Smooth muscle cell (in vitro differentiated cells): Measurements from ENCODE around the gene ZNF436. TPM values are rescaled to one million over a fixed set of nuclear protein-coding genes. Genes with fewer than 3 reads are reported as not detected.

ENCODE experiments used
- DNase-seq: peaks from one replicate; lab custom pipeline; 2025; ENCODE audit not compliant: unreplicated experiment; lab: John Stamatoyannopoulos, UW
- H2AFZ ChIP-seq: fragments of 200-600 bp; sonication (generic); 2 replicates; pipeline ENCODE4 v1.6.0; 2016; ENCODE audit warnings: antibody characterized with exemption, low read depth, mild to moderate bottlenecking
- H3F3A ChIP-seq: fragments of 200-600 bp; sonication (generic); 2 replicates; pipeline ENCODE4 v1.6.0; 2017; ENCODE audit warnings: antibody characterized with exemption, low read depth
- H3K27ac ChIP-seq: fragments of 200-600 bp; sonication (generic); 2 replicates; pipeline ENCODE4 v1.5.1; 2016; ENCODE audit warnings: low read depth, mild to moderate bottlenecking
- H3K27me3 ChIP-seq: fragments of 200-600 bp; sonication (generic); 2 replicates; pipeline ENCODE4 v1.6.1; 2016; ENCODE audit warnings: low read depth, mild to moderate bottlenecking
- H3K36me3 ChIP-seq: fragments of 200-600 bp; sonication (generic); 2 replicates; pipeline ENCODE4 v1.5.1; 2016; ENCODE audit warnings: low read depth
- H3K4me1 ChIP-seq: fragments of 200-600 bp; sonication (generic); 2 replicates; pipeline ENCODE4 v1.5.1; 2016; ENCODE audit warnings: low read depth
- H3K4me2 ChIP-seq: fragments of 200-600 bp; sonication (generic); 2 replicates; pipeline ENCODE4 v1.6.0; 2016; ENCODE audit warnings: mild to moderate bottlenecking
- H3K4me3 ChIP-seq: fragments of 200-600 bp; sonication (generic); 2 replicates; pipeline ENCODE4 v1.5.1; 2016; ENCODE audit warnings: mild to moderate bottlenecking
- H3K79me2 ChIP-seq: fragments of 200-600 bp; sonication (generic); 2 replicates; pipeline ENCODE4 v1.6.0; 2016; ENCODE audit warnings: low read depth, mild to moderate bottlenecking
- H3K9ac ChIP-seq: fragments of 200-600 bp; sonication (generic); 2 replicates; pipeline ENCODE4 v1.6.0; 2016; ENCODE audit warnings: low read depth
- H3K9me3 ChIP-seq: fragments of 200-600 bp; sonication (generic); replicated peaks from 2 replicates; pipeline ENCODE4 v1.5.1; 2016; ENCODE audit warnings: low read depth
- H4K20me1 ChIP-seq: fragments of 200-600 bp; sonication (generic); 2 replicates; pipeline ENCODE4 v1.6.0; 2016; ENCODE audit warnings: low read depth
- CTCF ChIP-seq: fragments of 200-600 bp; sonication (generic); IDR thresholded peaks from 2 replicates; pipeline ENCODE4 v1.5.1; 2017; ENCODE audit warnings: borderline replicate concordance, mild to moderate bottlenecking, antibody characterized with exemption; ENCODE audit not compliant: insufficient read depth, poor library complexity, severe bottlenecking
- WGBS: methylation state at CpG from one replicate; pipeline ENCODE4 v1.1.7; 2016; ENCODE audit warnings: low lambda C conversion rate; 5-methylcytosine and 5-hydroxymethylcytosine counted together
- polyA plus RNA-seq: library from polyadenylated mRNA; unstranded; fragments of >200 nt; fragmentation: Nextera tagmentation; extraction: Ambion mirVana; gene quantifications from 2 replicates; pipeline ENCODE4 v1.2.1, GENCODE V29; 2016
- total RNA-seq: library from RNA; depleted of rRNA; stranded (reverse); fragments of >200 nt; gene quantifications from 2 replicates; pipeline ENCODE4 v1.2.3, GENCODE V29; 2014

ZNF436 gene
- total RNA-seq (12.9 and 19.6 TPM in 2 replicates), polyA plus RNA-seq (7.1 and 11.7 TPM in 2 replicates)

GRCh38 chr1:23369335-23370013, at the start of gene ZNF436:
Gene ZNF436, minus strand, starts transcription at chr1:23369836. Its CDS starts 1,831 bp downstream, at chr1:23368005.
- no peaks in the 10 kb centered on the region for H4K20me1 ChIP-seq
- peaks cover 26% of the 10 kb centered on the region for H3K4me1 ChIP-seq
- H2AFZ ChIP-seq, result peak within 1 kb of the TSS; percentile 97
- no peak for TF ChIP-seq CTCF
- H3K9me3 ChIP-seq, result peaks cover 5% of the 10 kb centered on the region
- DNase-seq, result peak; percentile 70
- H3F3A ChIP-seq, result peaks cover 11% of the 10 kb centered on the region
- H3K4me3 ChIP-seq, result peak within 1 kb of the TSS; percentile 86
- peak within 1 kb of the TSS; percentile 91 for H3K9ac ChIP-seq
- peak within 1 kb of the TSS; percentile 90 for H3K4me2 ChIP-seq
- no peaks in the 10 kb centered on the region for H3K27me3 ChIP-seq
- peak within 1 kb of the TSS; percentile 96 for H3K27ac ChIP-seq
- H3K36me3 ChIP-seq, result peaks cover 13% of the 10 kb centered on the region
- 6% methylated on average over 29 of the region's 29 CpGs for WGBS
- peaks cover 20% of the 10 kb centered on the region for H3K79me2 ChIP-seq

- H4K20me1 ChIP-seq, result no peaks in the 10 kb centered on the region
- DNase-seq, result no peak
- WGBS, result 52% methylated on average over 6 of the region's 6 CpGs
- no peaks in the 10 kb centered on the region for H3K9me3 ChIP-seq
- TF ChIP-seq CTCF, result no peak
- no peak overlapping the region for H3K27ac ChIP-seq
- no peaks in the 10 kb centered on the region for H3K27me3 ChIP-seq
- no peaks in the 10 kb centered on the region for H3K79me2 ChIP-seq
- H3K36me3 ChIP-seq, result no peaks in the 10 kb centered on the region
- no peaks in the 10 kb centered on the region for H3K4me1 ChIP-seq
- no peak overlapping the region for H3K9ac ChIP-seq
- peaks cover 3% of the 10 kb centered on the region for H3F3A ChIP-seq
- H2AFZ ChIP-seq, result no peak overlapping the region
- H3K4me3 ChIP-seq, result no peak overlapping the region
- no peak overlapping the region for H3K4me2 ChIP-seq
Measured at GRCh38 chr1:23419180-23419579, 49.5 kb upstream of the ZNF436 start.

GRCh38 chr1:23417570-23417969, 47.9 kb upstream of the ZNF436 start:
- H3K4me2 ChIP-seq, result no peak overlapping the region
- H3K79me2 ChIP-seq, result no peaks in the 10 kb centered on the region
- DNase-seq, result no peak
- no peaks in the 10 kb centered on the region for H3K27me3 ChIP-seq
- no peak overlapping the region for H3K4me3 ChIP-seq
- no peak overlapping the region for H3K9ac ChIP-seq
- no peaks in the 10 kb centered on the region for H3K36me3 ChIP-seq
- 66% methylated on average over 3 of the region's 3 CpGs for WGBS
- no peak overlapping the region for H2AFZ ChIP-seq
- no peaks in the 10 kb centered on the region for H3K9me3 ChIP-seq
- no peak overlapping the region for H3K27ac ChIP-seq
- H4K20me1 ChIP-seq, result no peaks in the 10 kb centered on the region
- H3F3A ChIP-seq, result peaks cover 2% of the 10 kb centered on the region
- H3K4me1 ChIP-seq, result no peaks in the 10 kb centered on the region
- TF ChIP-seq CTCF, result no peak

- Histone ChIP-seq H3K9ac (no peak overlapping the region), H2AFZ (no peak overlapping the region), H4K20me1 (no peaks in the 10 kb centered on the region), H3K36me3 (no peaks in the 10 kb centered on the region), H3K79me2 (no peaks in the 10 kb centered on the region), H3K4me1 (no peaks in the 10 kb centered on the region), H3F3A (peaks cover 4% of the 10 kb centered on the region), H3K27me3 (no peaks in the 10 kb centered on the region), H3K4me3 (no peak overlapping the region), H3K9me3 (no peaks in the 10 kb centered on the region), H3K27ac (no peak overlapping the region), H3K4me2 (no peak overlapping the region)
- TF ChIP-seq CTCF, result no peak
- 89% methylated on average over 4 of the region's 4 CpGs for WGBS
- DNase-seq, result no peak
Measured at GRCh38 chr1:23416964-23417363, 47.3 kb upstream of the ZNF436 start.
